ENCODE data around the gene GAB4. TPM values are rescaled to one million over a fixed set of nuclear protein-coding genes. Genes with fewer than 3 reads are reported as not detected.

Gene GAB4
- total and polyA plus RNA-seq, 2 experiments from 2014 or later: 1.5 to 1.7 TPM

- TF ChIP-seq NANOG (IDR thresholded peaks at IDR 0.05; ENCODE audit: borderline replicate concordance) (no peak), POLR2AphosphoS5 (IDR thresholded peaks at IDR 0.05; ENCODE audit: low read depth) (no peak), REST (IDR thresholded peaks at IDR 0.05; ENCODE audit: unreplicated experiment) (no peak), ZNF331 (CRISPR knock-in tag; IDR thresholded peaks at IDR 0.05; ENCODE audit: low read depth) (no peak), CTCF (conservative IDR thresholded peaks at IDR 0.05; ENCODE audit: low read depth in 2 of 2) (no peak), ZNF462 (CRISPR knock-in tag; IDR thresholded peaks at IDR 0.05) (no peak), CREB1 (CRISPR knock-in tag; IDR thresholded peaks at IDR 0.05; ENCODE audit: low read depth) (no peak), JUNB (IDR thresholded peaks at IDR 0.05; ENCODE audit: unreplicated experiment) (no peak), EZH2 (IDR thresholded peaks at IDR 0.05; ENCODE audit: low read depth, unreplicated experiment) (no peak)
- Histone ChIP-seq H3K36me3 (ENCODE audit: insufficient read depth) (no peaks in the 10 kb centered on the region), H3K79me2 (replicated peaks; ENCODE audit: insufficient read depth) (no peaks in the 10 kb centered on the region), H3K27ac (ENCODE audit: low read depth) (no peak overlapping the region), H3K27me3 (ENCODE audit: insufficient read depth) (no peaks in the 10 kb centered on the region), H4K20me1 (replicated peaks; ENCODE audit: insufficient read depth) (no peaks in the 10 kb centered on the region), H3K4me2 (no peak overlapping the region), H3K9me2 (ENCODE audit: insufficient read depth) (peaks cover 4% of the 10 kb centered on the region; the same call in 1 of the 2 replicates), H3F3A (replicated peaks; ENCODE audit: low read depth) (no peaks in the 10 kb centered on the region), H2AFZ (no peak overlapping the region), H3K4me3 (no peak overlapping the region), H3K4me1 (ENCODE audit: insufficient read depth) (no peaks in the 10 kb centered on the region)
- H3K36me3 Mint-ChIP-seq (ENCODE audit: low read depth): peaks cover 17% of the 10 kb centered on the region; the same call in 2 of the 3 replicates
- DNase-seq (ENCODE audit: low spot score) (no peak), ATAC-seq (no peak)
- H3K27ac Mint-ChIP-seq: no peak overlapping the region
- H3K4me1 Mint-ChIP-seq: no peaks in the 10 kb centered on the region
- H3K4me3 Mint-ChIP-seq: no peak overlapping the region
- H3K27me3 Mint-ChIP-seq (ENCODE audit: insufficient read depth, low read depth, poor library complexity): peaks cover 7% of the 10 kb centered on the region
- H3K9me3 Mint-ChIP-seq: peaks cover 96% of the 10 kb centered on the region
These were observed 38.3 kb downstream of the GAB4 start for GRCh38 chr22:16969508-16970327.
